Activated CD4-positive, alpha-beta memory T cell treated with anti-CD3 and anti-CD28 coated beads, Interleukin-2, amount 10 ng/mL, durations not matched to agents 7 days and 5 days (primary cell): ENCODE results near the gene PRTN3. TPM values are rescaled to one million over a fixed set of nuclear protein-coding genes. Genes with fewer than 3 reads are reported as not detected.
"Not testable (repeated sequence)": the region's sequence is repeated elsewhere in the genome, so short reads cannot be mapped to it uniquely, and the experiment has no call there.

Experiments
- CTCF ChIA-PET: fragments of 350-600 bp; sonication (Branson Sonifier 250); formaldehyde crosslinking; loops from one replicate; lab custom pipeline; 2021; ENCODE audit warnings: antibody characterized with exemption, inconsistent platforms; lab: Charles Lee
- POLR2A ChIA-PET: fragments of 350-600 bp; sonication (Branson Sonifier 250); formaldehyde crosslinking; loops from one replicate; lab custom pipeline; 2021; ENCODE audit warnings: antibody characterized with exemption; lab: Charles Lee
- DNase-seq: peaks from one replicate; pipeline ENCODE4 v3.0.0-alpha.2; 2020
- H3K27ac Mint-ChIP-seq: one replicate; pipeline ENCODE4 v1.8.0; 2021; ENCODE audit warnings: mild to moderate bottlenecking, mixed read lengths
- H3K27me3 Mint-ChIP-seq: one replicate; pipeline ENCODE4 v1.8.0; 2021; ENCODE audit warnings: mixed read lengths
- H3K36me3 Mint-ChIP-seq: one replicate; pipeline ENCODE4 v1.8.0; 2021; ENCODE audit warnings: low read depth, mixed read lengths
- H3K4me1 Mint-ChIP-seq: one replicate; pipeline ENCODE4 v1.8.0; 2021; ENCODE audit warnings: mixed read lengths
- H3K4me3 Mint-ChIP-seq: one replicate; pipeline ENCODE4 v1.8.0; 2021; ENCODE audit warnings: mild to moderate bottlenecking, mixed read lengths
- H3K9me3 Mint-ChIP-seq: one replicate; pipeline ENCODE4 v1.8.0; 2021; ENCODE audit warnings: mixed read lengths
- total RNA-seq, 2 experiments: library from RNA; stranded (reverse); gene quantifications; one replicate each; pipeline ENCODE4 v1.2.3, GENCODE V29; 2021

Gene PRTN3
- total RNA-seq, 2 experiments from 2014 or later: not detected

DNA sequence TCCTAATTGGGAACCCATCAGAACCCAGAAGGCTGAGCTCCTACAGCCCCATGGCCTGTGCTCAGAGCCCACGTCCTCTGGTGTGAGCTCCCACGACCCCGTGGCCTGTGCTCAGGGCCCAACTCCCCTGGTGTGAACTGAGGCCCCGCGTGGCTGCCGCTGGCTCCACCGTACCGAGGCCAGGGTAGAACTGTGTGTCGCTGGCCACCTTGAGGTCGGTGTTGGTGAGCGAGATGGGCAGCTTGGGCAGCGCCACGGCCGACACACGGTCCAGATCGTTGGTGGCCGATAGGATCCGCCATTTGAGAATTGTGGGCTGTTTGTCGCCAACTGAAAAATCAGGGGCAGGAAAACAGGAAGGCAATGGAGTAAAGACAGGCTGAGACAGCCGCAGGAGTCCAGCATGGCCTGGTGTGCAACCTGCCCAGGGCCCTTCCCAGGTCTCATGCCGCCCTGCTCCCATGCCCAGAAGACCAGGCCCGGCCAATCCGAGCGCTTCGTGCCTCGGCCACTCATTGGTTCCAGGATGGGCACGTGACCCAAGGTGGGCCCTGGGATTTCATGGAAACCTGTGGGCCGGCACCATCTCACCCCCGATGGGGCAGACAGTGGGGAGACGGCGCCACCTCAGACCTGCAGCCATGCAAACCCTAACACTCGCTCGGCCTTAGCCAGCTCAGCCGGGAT, 40.7 kb downstream of the PRTN3 start:
- POLR2A ChIA-PET: interaction anchor here (0.7 to 3.6 kb wide), 2 partner anchors 8 to 11 kb away, joined by 3 to 14 read pairs; partner anchors contain the start of genes MED16 and RNU6-9
- CTCF ChIA-PET: interaction anchor here (1.1 kb wide), 1 partner anchor 18 kb away, joined by 3 read pairs; no protein-coding TSS in a partner anchor

DNA sequence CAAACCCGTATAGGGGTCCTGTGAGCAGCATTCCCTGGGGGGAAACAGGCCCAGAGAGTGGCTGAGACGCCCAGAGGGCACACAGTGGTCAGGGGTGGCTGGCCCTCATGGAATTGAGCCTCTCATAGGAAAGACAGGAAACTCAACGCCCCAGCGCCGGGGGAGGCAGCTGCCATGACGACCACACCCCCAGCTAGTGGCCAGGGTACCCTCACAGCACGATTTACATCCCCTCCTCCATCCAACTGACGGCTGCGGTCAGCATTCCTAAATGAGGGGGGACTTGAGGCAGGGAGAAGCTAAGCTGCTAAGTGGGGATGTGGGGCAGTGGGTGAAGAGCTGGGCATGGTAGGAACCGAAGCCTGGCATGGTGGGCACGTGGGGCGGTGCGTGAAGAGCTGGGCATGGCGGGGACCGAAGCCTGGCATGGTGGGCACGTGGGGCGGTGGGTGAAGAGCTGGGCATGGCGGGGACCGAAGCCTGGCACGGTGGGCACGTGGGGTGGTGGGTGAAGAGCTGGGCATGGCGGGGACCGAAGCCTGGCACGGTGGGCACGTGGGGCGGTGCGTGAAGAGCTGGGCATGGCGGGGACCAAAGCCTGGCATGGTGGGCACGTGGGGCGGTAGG, 42.2 kb downstream of the PRTN3 start:
- H3K4me1 Mint-ChIP-seq: no peaks in the 10 kb centered on the region
- H3K27me3 Mint-ChIP-seq: no peaks in the 10 kb centered on the region
- ChIA-PET POLR2A (interaction anchor here (3.6 kb wide), 1 partner anchor 10 kb away, joined by 14 read pairs; the partner anchor contains the start of genes MED16 and RNU6-9), CTCF (interaction anchor here (1.0 kb wide), 1 partner anchor 19 kb away, joined by 3 read pairs; no protein-coding TSS in a partner anchor)
- no peak for DNase-seq
- no peak overlapping the region for H3K4me3 Mint-ChIP-seq
- peaks cover 25% of the 10 kb centered on the region for H3K36me3 Mint-ChIP-seq
- no peaks in the 10 kb centered on the region for H3K9me3 Mint-ChIP-seq
- H3K27ac Mint-ChIP-seq: no peak overlapping the region

More for the DNA sequence above, 40.7 kb downstream of the PRTN3 start:
- H3K27ac Mint-ChIP-seq: no peak overlapping the region
- H3K4me1 Mint-ChIP-seq: no peaks in the 10 kb centered on the region
- no peak overlapping the region for H3K4me3 Mint-ChIP-seq
- H3K9me3 Mint-ChIP-seq: no peaks in the 10 kb centered on the region
- H3K36me3 Mint-ChIP-seq: peaks cover 22% of the 10 kb centered on the region
- no peak for DNase-seq
- H3K27me3 Mint-ChIP-seq: no peaks in the 10 kb centered on the region

GRCh38 chr19:883661-884211, 42.9 kb downstream of the PRTN3 start:
- Mint-ChIP-seq H3K27ac (no peak overlapping the region), H3K27me3 (no peaks in the 10 kb centered on the region), H3K9me3 (no peaks in the 10 kb centered on the region), H3K4me1 (no peaks in the 10 kb centered on the region), H3K36me3 (peaks cover 25% of the 10 kb centered on the region), H3K4me3 (no peak overlapping the region)
- ChIA-PET CTCF (interaction anchor here (1.0 kb wide), 1 partner anchor 20 kb away, joined by 3 read pairs; no protein-coding TSS in a partner anchor), POLR2A (interaction anchor here (3.6 kb wide), 1 partner anchor 9 kb away, joined by 14 read pairs; the partner anchor contains the start of genes MED16 and RNU6-9)
- no peak for DNase-seq

GRCh38 chr19:884420-885211, 43.8 kb downstream of the PRTN3 start:
- H3K36me3 Mint-ChIP-seq: peaks cover 24% of the 10 kb centered on the region
- no peaks in the 10 kb centered on the region for H3K4me1 Mint-ChIP-seq
- no peaks in the 10 kb centered on the region for H3K9me3 Mint-ChIP-seq
- no peaks in the 10 kb centered on the region for H3K27me3 Mint-ChIP-seq
- ChIA-PET POLR2A (no interaction called here), CTCF (no interaction called here)
- DNase-seq: no peak
- no peak overlapping the region for H3K4me3 Mint-ChIP-seq
- H3K27ac Mint-ChIP-seq: no peak overlapping the region

DNA sequence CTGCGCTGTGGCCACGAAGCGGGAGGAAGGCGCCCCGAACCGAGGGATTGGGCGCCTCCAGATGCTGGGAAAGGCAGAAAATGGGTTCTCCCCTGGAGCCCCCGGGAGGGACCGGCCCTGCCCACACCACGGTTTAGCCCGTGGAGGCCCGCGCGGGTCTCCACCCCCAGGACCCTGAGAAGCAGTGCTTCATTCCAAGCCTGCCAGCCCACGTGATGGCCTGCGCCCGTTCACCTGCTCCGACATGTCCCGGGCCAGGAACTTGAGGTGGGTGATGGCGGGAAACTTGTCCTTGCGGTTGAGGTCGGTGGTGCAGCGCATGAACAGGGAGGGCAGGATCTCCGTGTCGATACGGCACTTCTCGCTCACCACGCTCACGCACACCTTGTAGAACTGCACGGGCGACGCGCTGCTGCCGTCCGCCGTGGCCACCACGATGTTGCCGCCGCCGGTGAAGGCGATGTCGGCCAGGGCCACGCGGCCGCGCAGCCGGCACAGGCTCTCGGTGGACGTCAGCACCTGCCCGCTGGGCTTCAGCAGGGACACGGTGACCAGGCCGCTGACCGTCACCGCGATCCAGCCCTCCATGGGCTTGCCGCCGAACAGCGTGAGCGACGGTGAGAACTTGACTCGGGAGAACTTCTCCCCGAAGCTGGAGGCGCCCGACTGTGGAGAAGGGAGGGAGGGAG, 44.9 kb downstream of the PRTN3 start:
- Mint-ChIP-seq H3K36me3 (peaks cover 26% of the 10 kb centered on the region), H3K4me3 (no peak overlapping the region), H3K9me3 (no peaks in the 10 kb centered on the region), H3K27ac (no peak overlapping the region), H3K4me1 (no peaks in the 10 kb centered on the region), H3K27me3 (no peaks in the 10 kb centered on the region)
- ChIA-PET CTCF (no interaction called here), POLR2A (no interaction called here)
- DNase-seq: no peak

DNA sequence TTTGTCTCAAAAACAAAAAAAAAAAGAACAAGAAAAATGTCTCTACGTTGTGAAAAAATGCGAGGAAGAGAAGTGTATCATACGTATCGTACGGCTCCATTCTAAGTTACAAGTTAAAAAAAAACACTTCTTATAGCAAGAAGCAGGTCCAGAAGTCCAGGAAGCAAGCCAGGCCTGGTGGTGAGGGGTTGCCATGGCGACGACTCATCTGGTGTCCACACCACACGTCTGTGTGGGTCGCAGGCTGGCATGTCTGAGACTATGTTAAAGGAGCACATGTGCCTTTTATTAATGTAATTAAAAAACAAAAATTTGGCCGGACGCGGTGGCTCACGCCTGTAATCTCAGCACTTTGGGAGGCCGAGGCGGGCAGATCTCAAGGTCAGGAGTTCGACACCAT, 46.3 kb downstream of the PRTN3 start:
- CTCF ChIA-PET: no interaction called here
- peaks cover 14% of the 10 kb centered on the region for H3K36me3 Mint-ChIP-seq

DNA sequence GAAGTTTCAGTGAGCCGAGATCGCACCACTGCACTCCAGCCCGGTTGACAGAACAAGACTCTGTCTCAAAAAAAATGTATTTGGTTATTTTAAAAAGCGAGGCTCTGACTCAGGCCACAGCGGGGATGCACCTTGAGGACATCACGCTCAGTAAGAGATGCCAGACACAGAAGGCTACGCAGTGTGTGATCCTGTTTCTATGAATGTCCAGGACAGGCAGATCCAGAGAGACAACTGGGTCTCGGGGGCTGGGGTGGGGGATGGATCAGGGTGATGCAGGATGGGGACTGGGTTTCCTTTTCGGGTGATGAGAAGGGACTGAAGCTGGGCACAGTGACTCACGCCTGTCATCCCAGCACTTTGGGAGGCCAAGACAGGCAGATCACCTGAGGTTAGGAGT, 46.8 kb downstream of the PRTN3 start:
- Mint-ChIP-seq H3K36me3 (peaks cover 11% of the 10 kb centered on the region), H3K9me3 (no peaks in the 10 kb centered on the region), H3K27me3 (no peaks in the 10 kb centered on the region), H3K4me3 (no peak overlapping the region), H3K27ac (no peak overlapping the region), H3K4me1 (peaks cover 8% of the 10 kb centered on the region)
- ChIA-PET POLR2A (no interaction called here), CTCF (no interaction called here)
- DNase-seq: no peak

More for the DNA sequence above, 46.3 kb downstream of the PRTN3 start:
- Mint-ChIP-seq H3K9me3 (no peaks in the 10 kb centered on the region), H3K27ac (no peak overlapping the region), H3K4me3 (no peak overlapping the region), H3K27me3 (no peaks in the 10 kb centered on the region), H3K4me1 (peaks cover 6% of the 10 kb centered on the region)
- DNase-seq: no peak
- POLR2A ChIA-PET: no interaction called here

DNA sequence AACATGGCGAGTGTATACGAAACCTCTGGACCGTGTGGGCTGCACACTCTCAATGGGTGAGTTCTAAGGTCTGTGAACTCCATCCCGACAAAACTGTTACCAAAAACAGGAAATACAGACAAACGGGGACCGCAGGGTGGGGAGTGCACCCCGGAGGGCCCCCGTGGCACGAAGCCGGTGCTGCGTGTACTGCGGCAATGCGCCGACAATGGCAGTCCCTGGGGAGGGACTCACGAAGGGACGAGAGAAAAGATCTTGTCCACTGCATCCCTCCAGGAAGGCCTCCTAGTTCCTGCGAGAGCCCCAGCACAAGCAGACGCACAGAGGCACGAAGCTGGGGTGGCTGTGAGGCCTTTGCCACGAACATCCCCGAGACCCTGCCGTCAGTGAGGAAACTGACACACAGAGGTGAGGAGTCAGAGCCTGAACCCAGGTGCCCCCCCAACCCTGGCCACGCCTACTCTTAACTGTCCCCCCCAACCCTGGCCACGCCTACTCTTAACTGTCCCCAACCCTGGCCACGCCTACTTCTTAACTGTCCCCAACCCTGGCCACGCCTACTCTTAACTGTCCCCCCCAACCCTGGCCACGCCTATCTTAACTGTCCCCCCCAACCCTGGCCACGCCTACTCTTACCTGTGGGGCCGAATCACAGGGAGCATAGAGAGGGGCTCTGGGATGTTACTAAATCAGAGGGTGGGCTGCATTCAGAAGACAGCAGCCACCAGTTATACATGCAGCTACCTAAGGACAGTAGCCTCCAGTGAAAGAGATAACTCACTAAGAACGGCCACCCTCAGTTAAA, 48.0 kb downstream of the PRTN3 start:
- Mint-ChIP-seq H3K36me3 (peaks cover 12% of the 10 kb centered on the region), H3K4me1 (peaks cover 16% of the 10 kb centered on the region), H3K27me3 (no peaks in the 10 kb centered on the region), H3K9me3 (no peaks in the 10 kb centered on the region), H3K27ac (no peak overlapping the region), H3K4me3 (no peak overlapping the region)
- POLR2A ChIA-PET: no interaction called here
- no peak for DNase-seq
- CTCF ChIA-PET: no interaction called here

DNA sequence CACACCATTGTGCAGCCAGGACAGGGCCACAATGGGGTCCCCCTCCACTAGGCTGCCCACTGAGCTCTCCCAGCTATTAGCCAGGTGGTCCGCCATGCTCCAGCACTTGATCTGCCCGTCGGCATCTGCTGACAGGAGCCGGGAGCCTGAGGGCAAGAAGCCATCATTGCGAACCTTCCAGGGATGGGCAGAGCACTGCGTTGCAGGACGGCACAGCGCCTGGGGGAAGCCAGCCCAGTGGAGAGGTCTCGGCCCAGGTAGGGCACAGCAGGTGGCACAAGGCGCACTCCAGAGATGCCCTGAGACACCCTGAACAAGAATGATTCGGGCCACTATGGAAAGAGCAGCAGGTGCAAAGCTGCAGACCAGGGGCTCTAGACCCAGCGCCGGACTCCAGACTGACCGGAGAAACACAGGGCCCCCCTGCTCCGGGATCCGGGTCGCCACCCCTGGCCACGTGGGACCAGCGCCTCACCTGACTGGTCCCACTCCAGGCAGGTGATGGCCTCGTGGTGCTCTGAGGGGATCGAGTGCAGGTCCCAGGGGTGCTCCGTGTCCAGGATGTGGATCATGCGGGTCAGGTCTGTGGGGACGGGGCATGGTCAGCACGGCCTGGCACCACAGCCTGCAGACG, 49.0 kb downstream of the PRTN3 start:
- Mint-ChIP-seq H3K36me3 (peaks cover 12% of the 10 kb centered on the region), H3K4me3 (no peak overlapping the region), H3K9me3 (no peaks in the 10 kb centered on the region), H3K27ac (no peak overlapping the region), H3K4me1 (peaks cover 19% of the 10 kb centered on the region), H3K27me3 (no peaks in the 10 kb centered on the region)
- ChIA-PET POLR2A (no interaction called here), CTCF (no interaction called here)
- no peak for DNase-seq

- Mint-ChIP-seq H3K27ac (peak overlapping the region; percentile 72), H3K36me3 (peaks cover 12% of the 10 kb centered on the region), H3K4me1 (peaks cover 19% of the 10 kb centered on the region), H3K4me3 (peak overlapping the region; percentile 61), H3K9me3 (no peaks in the 10 kb centered on the region), H3K27me3 (no peaks in the 10 kb centered on the region)
- DNase-seq: no peak
- CTCF ChIA-PET: no interaction called here
- POLR2A ChIA-PET: no interaction called here
Observed at GRCh38 chr19:890831-891230, 50.0 kb downstream of the PRTN3 start.

DNA sequence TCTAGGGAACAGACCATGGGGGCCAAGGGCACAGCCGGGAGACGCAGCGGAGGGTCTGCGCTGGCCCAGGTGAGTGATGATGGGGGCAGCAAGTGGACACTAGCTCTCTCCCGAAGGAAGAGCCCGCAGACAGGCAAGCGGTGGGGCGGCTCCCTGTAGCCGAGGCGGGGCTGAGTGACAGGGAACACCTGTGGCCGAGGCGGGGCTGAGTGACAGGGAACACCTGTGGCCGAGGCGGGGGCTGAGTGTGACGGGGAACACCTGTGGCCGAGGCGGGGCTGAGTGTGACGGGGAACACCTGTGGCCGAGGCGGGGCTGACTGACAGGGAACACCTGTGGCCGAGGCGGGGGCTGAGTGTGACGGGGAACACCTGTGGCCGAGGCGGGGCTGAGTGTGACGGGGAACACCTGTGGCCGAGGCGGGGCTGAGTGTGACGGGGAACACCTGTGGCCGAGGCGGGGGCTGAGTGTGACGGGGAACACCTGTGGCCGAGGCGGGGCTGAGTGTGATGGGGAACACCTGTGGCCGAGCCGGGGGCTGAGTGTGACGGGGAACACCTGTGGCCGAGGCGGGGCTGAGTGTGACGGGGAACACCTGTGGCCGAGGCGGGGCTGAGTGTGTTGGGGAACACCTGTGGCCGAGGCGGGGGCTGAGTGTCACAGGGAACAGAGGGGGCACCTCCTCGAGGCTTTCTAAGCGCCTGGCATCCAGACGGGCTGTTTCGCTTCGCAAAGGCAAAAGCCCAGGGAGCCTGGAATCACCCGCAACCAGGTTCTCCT, 50.8 kb downstream of the PRTN3 start:
- peak overlapping the region; percentile 79 for H3K4me3 Mint-ChIP-seq
- H3K4me1 Mint-ChIP-seq: peaks cover 19% of the 10 kb centered on the region
- POLR2A ChIA-PET: interaction anchor here (1.9 kb wide), 1 partner anchor 10 kb away, joined by 14 read pairs; no protein-coding TSS in a partner anchor
- H3K9me3 Mint-ChIP-seq, DNase-seq, CTCF ChIA-PET, H3K27me3 Mint-ChIP-seq: not testable (repeated sequence)
- peak overlapping the region; percentile 72 for H3K27ac Mint-ChIP-seq
- peaks cover 17% of the 10 kb centered on the region for H3K36me3 Mint-ChIP-seq
